Vagina (tissue), 2 donors: ENCODE measurements around the gene FLRT2.

Experiments
- CTCF ChIP-seq, 3 experiments: fragments of 450-650 bp in 2 of 3; fragments of 200-600 bp in 1 of 3; sonication (generic) in 1 of 3; IDR thresholded peaks; one replicate each; pipeline ENCODE4 v1.5.1; 2017 to 2019; ENCODE audit warnings: antibody characterized with exemption in 3 of 3, mild to moderate bottlenecking in 2 of 3, moderate library complexity in 2 of 3
- POLR2A ChIP-seq, 2 donors: fragments of 450-650 bp; IDR thresholded peaks; one replicate each; pipeline ENCODE4 v1.6.1; 2017; ENCODE audit warnings: antibody characterized with exemption in 2 of 2, mild to moderate bottlenecking in 2 of 2, moderate library complexity in 2 of 2

DNA sequence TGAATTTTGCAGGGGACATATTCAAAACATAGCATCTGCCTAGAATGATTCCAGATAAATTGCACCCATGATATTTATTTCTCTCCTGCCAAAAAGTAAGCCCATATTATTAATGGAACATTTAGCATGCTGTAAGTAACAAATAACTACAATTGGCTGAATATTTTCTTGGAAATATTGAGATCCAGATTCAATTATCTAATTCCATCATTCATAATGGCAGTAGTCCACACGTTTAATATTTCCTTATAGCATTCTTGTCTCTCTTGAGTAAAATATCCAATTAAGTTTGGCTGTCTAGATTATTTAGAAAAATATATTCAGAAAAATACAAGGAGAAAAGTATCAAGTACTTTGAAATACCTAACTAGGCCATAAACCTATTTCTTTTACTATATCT, 157.5 kb downstream of the FLRT2 start:
- TF ChIP-seq CTCF (IDR thresholded peaks at IDR 0.05) (no peak), POLR2A (IDR thresholded peaks at IDR 0.05) (no peak)
